DOHH2 (cell line): Measurements from ENCODE around the gene EPB42.

Experiments used
- H3F3A ChIP-seq: fragments of 200-600 bp; sonication (generic), shearing (Covaris generic); 2 replicates; pipeline ENCODE4 v1.6.0; 2016; ENCODE audit warnings: antibody characterized with exemption, mild to moderate bottlenecking; ENCODE audit not compliant: control insufficient read depth, insufficient read depth
- H3K27ac ChIP-seq: fragments of 200-600 bp; sonication (generic); 2 replicates; pipeline ENCODE4 v1.5.1; 2014; ENCODE audit warnings: low read depth, mild to moderate bottlenecking, low read length, moderate library complexity
- H3K27me3 ChIP-seq: fragments of 200-600 bp; sonication (generic); 2 replicates; pipeline ENCODE4 v1.6.1; 2014; ENCODE audit warnings: mild to moderate bottlenecking, low read length, mixed read lengths; ENCODE audit not compliant: control insufficient read depth
- H3K36me3 ChIP-seq: fragments of 200-600 bp; sonication (generic); 2 replicates; pipeline ENCODE4 v1.6.1; 2014; ENCODE audit warnings: mild to moderate bottlenecking, low read length, moderate library complexity, mixed read lengths; ENCODE audit not compliant: control insufficient read depth
- H3K4me1 ChIP-seq: fragments of 200-600 bp; sonication (generic); 2 replicates; pipeline ENCODE4 v1.6.1; 2014; ENCODE audit warnings: mild to moderate bottlenecking, low read length, mixed read lengths; ENCODE audit not compliant: control insufficient read depth
- H3K4me2 ChIP-seq: fragments of 200-600 bp; sonication (generic); 2 replicates; pipeline ENCODE4 v1.6.0; 2014; ENCODE audit warnings: mild to moderate bottlenecking, low read length, moderate library complexity
- H3K4me3 ChIP-seq: fragments of 200-600 bp; sonication (generic); 2 replicates; pipeline ENCODE4 v1.5.1; 2014; ENCODE audit warnings: mild to moderate bottlenecking, low read length, mixed read lengths
- H3K79me2 ChIP-seq: fragments of 200-600 bp; sonication (generic); 2 replicates; pipeline ENCODE4 v1.6.1; 2014; ENCODE audit warnings: mild to moderate bottlenecking, low read length, mixed read lengths; ENCODE audit not compliant: control insufficient read depth
- H3K9me2 ChIP-seq: fragments of 200-600 bp; sonication (generic); replicated peaks from 2 replicates; pipeline ENCODE4 v1.6.1; 2014; ENCODE audit warnings: mild to moderate bottlenecking, low read length, mixed read lengths; ENCODE audit not compliant: control insufficient read depth
- H3K9me3 ChIP-seq: fragments of 200-600 bp; sonication (generic); 2 replicates; pipeline ENCODE4 v1.6.1; 2014; ENCODE audit warnings: antibody characterized with exemption, low read length, mixed read lengths; ENCODE audit not compliant: control insufficient read depth, insufficient read depth
- H4K20me1 ChIP-seq: fragments of 200-600 bp; sonication (generic); 2 replicates; pipeline ENCODE4 v1.6.0; 2014; ENCODE audit warnings: low read depth, mild to moderate bottlenecking, antibody characterized with exemption, low read length, moderate library complexity; ENCODE audit not compliant: control insufficient read depth, insufficient read depth
- CTCF ChIP-seq: fragments of 200-600 bp; sonication (generic); IDR thresholded peaks from one replicate; pipeline ENCODE4 v1.5.1; 2014; ENCODE audit warnings: antibody characterized with exemption, mild to moderate bottlenecking, low read depth, low read length; ENCODE audit not compliant: poor library complexity, severe bottlenecking
- EZH2phosphoT487 ChIP-seq: fragments of 200-600 bp; sonication (generic); IDR thresholded peaks from 2 replicates; pipeline ENCODE4 v1.6.1; 2017; ENCODE audit warnings: borderline replicate concordance, mild to moderate bottlenecking, antibody characterized with exemption, low read length, moderate library complexity, mixed read lengths

The EPB42 gene

GRCh38 chr15:43153269-43153668, 67.5 kb downstream of the EPB42 start:
- Histone ChIP-seq H3K27ac (no peak overlapping the region), H4K20me1 (no peaks in the 10 kb centered on the region), H3K79me2 (no peaks in the 10 kb centered on the region), H3K4me3 (no peak overlapping the region), H3K4me2 (no peak overlapping the region), H3K27me3 (no peaks in the 10 kb centered on the region), H3K4me1 (no peaks in the 10 kb centered on the region), H3K36me3 (peaks cover 91% of the 10 kb centered on the region), H3K9me2 (no peaks in the 10 kb centered on the region), H3K9me3 (no peaks in the 10 kb centered on the region), H3F3A (0 out of 2 replicates have a peak, but pooled peaks cover 5% of the 10 kb centered on the region)
- TF ChIP-seq EZH2phosphoT487 (no peak), CTCF (no peak)

- no peak overlapping the region for H3K27ac ChIP-seq
These were observed 69.1 kb downstream of the EPB42 start for GRCh38 chr15:43151688-43152087.

GRCh38 chr15:43150191-43150929, 70.5 kb downstream of the EPB42 start:
- Histone ChIP-seq H3K9me2 (no peaks in the 10 kb centered on the region), H3K79me2 (no peaks in the 10 kb centered on the region), H3F3A (no peaks in the 10 kb centered on the region), H3K27me3 (no peaks in the 10 kb centered on the region), H3K4me1 (no peaks in the 10 kb centered on the region), H3K27ac (no peak overlapping the region), H3K4me3 (no peak overlapping the region), H3K4me2 (no peak overlapping the region), H3K9me3 (no peaks in the 10 kb centered on the region), H4K20me1 (no peaks in the 10 kb centered on the region), H3K36me3 (peaks cover 94% of the 10 kb centered on the region)
- TF ChIP-seq EZH2phosphoT487 (no peak), CTCF (no peak)

More at GRCh38 chr15:43151688-43152087, 69.1 kb downstream of the EPB42 start:
- Histone ChIP-seq H4K20me1 (no peaks in the 10 kb centered on the region), H3F3A (0 out of 2 replicates have a peak, but pooled peaks cover 5% of the 10 kb centered on the region), H3K27me3 (no peaks in the 10 kb centered on the region), H3K36me3 (peaks cover 92% of the 10 kb centered on the region), H3K4me3 (no peak overlapping the region), H3K4me2 (no peak overlapping the region), H3K79me2 (no peaks in the 10 kb centered on the region), H3K9me2 (no peaks in the 10 kb centered on the region), H3K9me3 (no peaks in the 10 kb centered on the region), H3K4me1 (no peaks in the 10 kb centered on the region)
- TF ChIP-seq CTCF = no peak
